ENCODE measurements around the gene KIF21B.

The KIF21B gene

GRCh38 chr1:201020040-201020591 lies 3.4 kb downstream of the KIF21B start:
- DNase-seq, result peak in 2 of 5 donors; percentile 24 to 78

GRCh38 chr1:201019321-201019977 lies 4.1 kb downstream of the KIF21B start:
- DNase-seq, result peak; percentile 74 to 99 (median 82)

GRCh38 chr1:201017828-201018163 lies 5.7 kb downstream of the KIF21B start:
- peak in 1 of 5 donors; percentile 21 for DNase-seq

- DNase-seq, result no peak
Observed at GRCh38 chr1:201016943-201017827, 6.3 kb downstream of the KIF21B start.

GRCh38 chr1:201016211-201016651 lies 7.3 kb downstream of the KIF21B start:
- no peak for DNase-seq

GRCh38 chr1:201015551-201016091 lies 7.9 kb downstream of the KIF21B start:
- peak in 1 of 5 donors; percentile 78 for DNase-seq

GRCh38 chr1:201014816-201015200 lies 8.7 kb downstream of the KIF21B start:
- no peak for DNase-seq

- no peak for DNase-seq
Observed at GRCh38 chr1:201013991-201014815, 9.3 kb downstream of the KIF21B start.

GRCh38 chr1:201013031-201013485 lies 10.5 kb downstream of the KIF21B start:
- peak in 1 of 5 donors; percentile 74 for DNase-seq

- no peak for DNase-seq
Observed at GRCh38 chr1:201011616-201012015, 11.9 kb downstream of the KIF21B start.

GRCh38 chr1:201009962-201010645 lies 13.4 kb downstream of the KIF21B start:
- no peak for DNase-seq

GRCh38 chr1:201008666-201009360 lies 14.7 kb downstream of the KIF21B start:
- no peak for DNase-seq

GRCh38 chr1:201007481-201007880 lies 16.0 kb downstream of the KIF21B start:
- no peak for DNase-seq

- DNase-seq, result no peak
Observed at GRCh38 chr1:201006450-201006849, 17.1 kb downstream of the KIF21B start.

GRCh38 chr1:201004732-201005131 lies 18.8 kb downstream of the KIF21B start:
- no peak for DNase-seq

- DNase-seq, result no peak
Observed at GRCh38 chr1:201004154-201004553, 19.4 kb downstream of the KIF21B start.

- no peak for DNase-seq
Observed at GRCh38 chr1:201002510-201002909, 21.0 kb downstream of the KIF21B start.

GRCh38 chr1:201001962-201002361 lies 21.6 kb downstream of the KIF21B start:
- DNase-seq, result no peak

GRCh38 chr1:201000391-201000790 lies 23.1 kb downstream of the KIF21B start:
- DNase-seq, result no peak

GRCh38 chr1:200999667-201000066 lies 23.8 kb downstream of the KIF21B start:
- DNase-seq, result no peak

- DNase-seq, result no peak
Observed at GRCh38 chr1:200998323-200998722, 25.2 kb downstream of the KIF21B start.

Measured in T-helper 1 cell (primary cell).